Stomach (tissue), 4 donors: ENCODE results near the gene ASPHD1.

Experiments used
- EP300 ChIP-seq: sonication (generic); formaldehyde crosslinking; IDR thresholded peaks from one replicate; pipeline ENCODE4 v1.6.1; 2017; ENCODE audit warnings: antibody characterized with exemption
- POLR2A ChIP-seq, 4 donors: fragments of 450-650 bp; IDR thresholded peaks; one replicate each; pipeline ENCODE4 v1.6.1; 2016; ENCODE audit warnings: antibody characterized with exemption in 4 of 4, control low read depth in 2 of 4, mild to moderate bottlenecking in 1 of 4, moderate library complexity in 1 of 4
- POLR2AphosphoS5 ChIP-seq, 3 donors: sonication (generic); formaldehyde crosslinking; IDR thresholded peaks; one replicate each; pipeline ENCODE4 v1.6.1; 2016; ENCODE audit warnings: antibody characterized with exemption in 3 of 3
- TF ChIP-seq, protein P1 (sequence below), 7 experiments: fragments of 450-650 bp in 4 of 7; fragments of 200-600 bp in 3 of 7; sonication (generic) in 3 of 7; IDR thresholded peaks; one replicate each; pipeline ENCODE4 v1.5.1; 2016 to 2019; ENCODE audit warnings: antibody characterized with exemption in 7 of 7, control low read depth in 2 of 7, mild to moderate bottlenecking in 1 of 7

DNA sequence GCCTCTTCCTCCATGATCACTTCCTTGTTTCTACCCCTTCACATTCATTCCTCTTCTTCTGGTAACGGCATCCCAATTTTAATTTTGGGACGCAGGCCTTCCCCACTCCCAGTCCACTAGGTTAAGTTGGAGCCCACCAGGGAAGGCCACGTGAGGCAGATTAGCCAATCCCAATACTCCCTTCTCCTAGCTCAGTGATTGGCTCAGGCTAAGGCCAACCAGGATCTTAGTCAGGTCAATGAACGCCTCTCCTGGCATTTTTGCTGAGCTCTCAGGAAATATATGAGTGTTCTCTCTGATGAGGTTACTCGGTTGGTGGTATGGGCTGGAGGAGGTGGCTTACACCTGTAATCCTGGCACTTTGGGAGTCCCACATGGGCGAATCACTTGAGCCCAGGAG lies 16.3 kb upstream of the ASPHD1 start:
- no peak for TF ChIP-seq POLR2AphosphoS5 (IDR thresholded peaks at IDR 0.05)
- TF ChIP-seq, protein P1, sequence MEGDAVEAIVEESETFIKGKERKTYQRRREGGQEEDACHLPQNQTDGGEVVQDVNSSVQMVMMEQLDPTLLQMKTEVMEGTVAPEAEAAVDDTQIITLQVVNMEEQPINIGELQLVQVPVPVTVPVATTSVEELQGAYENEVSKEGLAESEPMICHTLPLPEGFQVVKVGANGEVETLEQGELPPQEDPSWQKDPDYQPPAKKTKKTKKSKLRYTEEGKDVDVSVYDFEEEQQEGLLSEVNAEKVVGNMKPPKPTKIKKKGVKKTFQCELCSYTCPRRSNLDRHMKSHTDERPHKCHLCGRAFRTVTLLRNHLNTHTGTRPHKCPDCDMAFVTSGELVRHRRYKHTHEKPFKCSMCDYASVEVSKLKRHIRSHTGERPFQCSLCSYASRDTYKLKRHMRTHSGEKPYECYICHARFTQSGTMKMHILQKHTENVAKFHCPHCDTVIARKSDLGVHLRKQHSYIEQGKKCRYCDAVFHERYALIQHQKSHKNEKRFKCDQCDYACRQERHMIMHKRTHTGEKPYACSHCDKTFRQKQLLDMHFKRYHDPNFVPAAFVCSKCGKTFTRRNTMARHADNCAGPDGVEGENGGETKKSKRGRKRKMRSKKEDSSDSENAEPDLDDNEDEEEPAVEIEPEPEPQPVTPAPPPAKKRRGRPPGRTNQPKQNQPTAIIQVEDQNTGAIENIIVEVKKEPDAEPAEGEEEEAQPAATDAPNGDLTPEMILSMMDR (IDR thresholded peaks at IDR 0.05): no peak
- TF ChIP-seq EP300: no peak
- TF ChIP-seq POLR2A (IDR thresholded peaks at IDR 0.05): no peak
